HepG2 (cell line): ENCODE measurements around the gene MLXIPL. TPM values are rescaled to one million over a fixed set of nuclear protein-coding genes. Genes with fewer than 3 reads are reported as not detected.
A peak's percentile ranks its signal among the peaks of the same experiment; 100 is the strongest.

ENCODE experiments used
- ARNTL ChIP-seq: sonication (generic); formaldehyde crosslinking; IDR thresholded peaks from 2 replicates; pipeline ENCODE4 v1.4.0; 2020; ENCODE audit warnings: mild to moderate bottlenecking, missing genetic modification reagents
- CEBPB ChIP-seq: IDR thresholded peaks from 2 replicates; pipeline ENCODE4 v1.6.1; 2011; ENCODE audit warnings: low read depth, low read length, improper control_type of control experiment, borderline replicate concordance
- FOXO1 ChIP-seq: sonication (generic); formaldehyde crosslinking; IDR thresholded peaks from 2 replicates; pipeline ENCODE4 v1.4.0; 2020; ENCODE audit warnings: missing genetic modification reagents
- HOXA5 ChIP-seq: sonication (generic); formaldehyde crosslinking; IDR thresholded peaks from 2 replicates; pipeline ENCODE4 v1.4.0; 2020; ENCODE audit warnings: missing genetic modification reagents
- MED13 ChIP-seq: sonication (generic); formaldehyde crosslinking; IDR thresholded peaks from 2 replicates; pipeline ENCODE4 v1.5.0; 2020; ENCODE audit warnings: missing genetic modification reagents
- MLLT10 ChIP-seq: sonication (generic); formaldehyde crosslinking; IDR thresholded peaks from 2 replicates; pipeline ENCODE4 v1.4.0; 2020; ENCODE audit warnings: missing genetic modification reagents
- MTERF4 ChIP-seq: sonication (generic); formaldehyde crosslinking; IDR thresholded peaks from 2 replicates; pipeline ENCODE4 v1.8.0; 2023; ENCODE audit warnings: mild to moderate bottlenecking, missing genetic modification reagents
- PBX3 ChIP-seq: sonication (generic); formaldehyde crosslinking; IDR thresholded peaks from 2 replicates; pipeline ENCODE4 v1.8.1; 2023; ENCODE audit warnings: missing genetic modification reagents, inconsistent platforms, borderline replicate concordance
- POGZ ChIP-seq: sonication (generic); formaldehyde crosslinking; IDR thresholded peaks from 2 replicates; pipeline ENCODE4 v1.4.0; 2020; ENCODE audit warnings: mild to moderate bottlenecking, missing genetic modification reagents
- POLR2AphosphoS5 ChIP-seq: IDR thresholded peaks from 2 replicates; pipeline ENCODE4 v1.6.1; 2012; ENCODE audit warnings: low read depth, low read length
- RFXANK ChIP-seq: IDR thresholded peaks from 2 replicates; pipeline ENCODE4 v1.6.1; 2016
- SRY ChIP-seq: sonication (generic); formaldehyde crosslinking; IDR thresholded peaks from 2 replicates; pipeline ENCODE4 v1.8.0; 2022; ENCODE audit warnings: mild to moderate bottlenecking, missing genetic modification reagents
- TGIF2 ChIP-seq: IDR thresholded peaks from 2 replicates; pipeline ENCODE4 v1.6.1; 2016; ENCODE audit warnings: control low read depth, missing compliant biosample characterization
- YEATS4 ChIP-seq: sonication (generic); formaldehyde crosslinking; IDR thresholded peaks from 2 replicates; pipeline ENCODE4 v1.4.0; 2020; ENCODE audit warnings: missing genetic modification reagents, borderline replicate concordance
- ZNF24 ChIP-seq: fragments of 450-650 bp; IDR thresholded peaks from 2 replicates; pipeline ENCODE4 v1.6.1; 2017; ENCODE audit warnings: antibody characterized with exemption, mild to moderate bottlenecking
- ZNF496 ChIP-seq: sonication (generic); formaldehyde crosslinking; IDR thresholded peaks from 2 replicates; pipeline ENCODE4 v1.8.1; 2023; ENCODE audit warnings: mild to moderate bottlenecking, moderate library complexity, missing genetic modification reagents; ENCODE audit not compliant: insufficient replicate concordance
- ZNF543 ChIP-seq: sonication (generic); formaldehyde crosslinking; IDR thresholded peaks from 2 replicates; pipeline ENCODE4 v1.4.0; 2020; ENCODE audit warnings: mild to moderate bottlenecking, missing genetic modification reagents
- ZNF616 ChIP-seq: sonication (generic); formaldehyde crosslinking; IDR thresholded peaks from 2 replicates; pipeline ENCODE4 v1.5.0; 2020; ENCODE audit warnings: low read depth, mild to moderate bottlenecking, missing genetic modification reagents
- ZNF691 ChIP-seq: sonication (generic); formaldehyde crosslinking; IDR thresholded peaks from 2 replicates; pipeline ENCODE4 v1.4.0; 2020; ENCODE audit warnings: missing genetic modification reagents, low read depth, mild to moderate bottlenecking, borderline replicate concordance
- ZNF746 ChIP-seq: sonication (generic); formaldehyde crosslinking; IDR thresholded peaks from 2 replicates; pipeline ENCODE4 v1.8.0; 2022; ENCODE audit warnings: mild to moderate bottlenecking, missing genetic modification reagents
- polyA plus RNA-seq, 8 experiments: library from polyadenylated mRNA; depleted of rRNA in 3 of 8; stranded (reverse) in 7 of 8; unstranded in 1 of 8; fragments of >200 nt; fragmentation: Illumina TruSeq in 4 of 8; extraction: Trizol in 4 of 8; gene quantifications; 2 replicates each; pipeline versions ENCODE4 v1.2.1 to v1.2.3, GENCODE V29; 2011 to 2016; ENCODE audit warnings: low read depth in 4 of 8, missing spikeins in 1 of 8, mixed read lengths in 1 of 8; ENCODE audit not compliant: insufficient read depth in 1 of 8
- total RNA-seq, 5 experiments: library from RNA; depleted of rRNA; stranded (reverse); fragments of >200 nt; fragmentation: Illumina TruSeq; extraction: Trizol; gene quantifications; 2 replicates each; pipeline ENCODE4 v1.2.3, GENCODE V29; 2016; ENCODE audit warnings: low read depth in 1 of 5
- TF ChIP-seq, protein P1 (sequence below): sonication (generic); formaldehyde crosslinking; IDR thresholded peaks from 2 replicates; pipeline ENCODE4 v1.4.0; 2020; ENCODE audit warnings: mild to moderate bottlenecking, missing genetic modification reagents
- TF ChIP-seq, protein P2 (sequence below): sonication (generic); formaldehyde crosslinking; IDR thresholded peaks from 2 replicates; pipeline ENCODE4 v1.4.0; 2020; ENCODE audit warnings: missing genetic modification reagents
- TF ChIP-seq, protein P3 (sequence below): sonication (generic); formaldehyde crosslinking; IDR thresholded peaks from 2 replicates; pipeline ENCODE4 v1.4.0; 2020; ENCODE audit warnings: missing genetic modification reagents

Gene MLXIPL
- total and polyA plus RNA-seq, 2 of the 13 experiments (the other 11 are each of a cell fraction or from before 2014, with no cell fraction given): 51.6 to 60.1 TPM

DNA sequence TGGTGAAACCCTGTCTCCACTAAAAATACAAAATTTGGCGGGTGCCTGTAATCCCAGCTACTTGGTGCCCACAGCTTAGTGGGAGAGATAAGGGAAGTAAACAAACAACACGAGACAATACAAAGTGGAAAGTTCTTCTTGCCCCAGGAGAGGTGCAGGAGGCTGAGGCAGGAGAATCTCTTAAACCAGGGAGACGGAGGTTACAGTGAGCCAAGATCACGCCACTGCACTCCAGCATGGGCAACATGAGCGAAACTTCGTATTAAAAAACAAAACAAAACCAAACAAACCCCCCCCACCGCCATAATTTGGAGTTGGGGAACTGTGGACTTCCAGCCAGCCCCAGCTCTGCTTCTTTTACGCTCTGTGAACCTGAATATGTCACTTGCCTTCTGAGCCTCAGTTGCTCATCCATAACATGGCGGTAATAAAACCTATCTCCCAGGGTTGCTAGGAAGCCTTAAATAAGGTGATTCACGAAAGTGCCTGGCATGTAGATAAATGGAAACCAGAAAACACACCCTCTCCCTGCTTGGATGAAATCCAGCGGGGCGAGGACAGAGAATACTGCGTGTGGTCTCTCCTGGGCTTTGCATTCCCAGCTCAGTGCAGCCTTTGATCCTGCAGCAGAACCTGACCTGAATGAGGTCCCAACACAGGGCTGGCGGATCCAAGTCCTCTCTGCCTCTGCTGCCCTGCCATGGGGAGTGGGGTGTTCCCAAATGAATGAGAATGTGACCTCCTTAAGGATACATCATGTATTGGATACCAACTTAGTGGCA, 10.2 kb downstream of the MLXIPL start (continued):
- no peak for TF ChIP-seq HOXA5
- 0 out of 2 replicates have a peak, but pooled peaks have one; percentile 25 for TF ChIP-seq ZNF746 (CRISPR knock-in tag)
- no peak for TF ChIP-seq FOXO1 (CRISPR knock-in tag)
- TF ChIP-seq ZNF616 (CRISPR knock-in tag): no peak
- TF ChIP-seq CEBPB: no peak
- no peak for TF ChIP-seq TGIF2
- TF ChIP-seq PBX3 (CRISPR knock-in tag): no peak
- TF ChIP-seq ZNF691: 0 out of 2 replicates have a peak, but pooled peaks have one; percentile 34
- no peak for TF ChIP-seq MED13 (CRISPR knock-in tag)
- TF ChIP-seq, protein P1, sequence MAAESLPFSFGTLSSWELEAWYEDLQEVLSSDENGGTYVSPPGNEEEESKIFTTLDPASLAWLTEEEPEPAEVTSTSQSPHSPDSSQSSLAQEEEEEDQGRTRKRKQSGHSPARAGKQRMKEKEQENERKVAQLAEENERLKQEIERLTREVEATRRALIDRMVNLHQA (CRISPR knock-in tag): no peak
- TF ChIP-seq SRY: no peak
- TF ChIP-seq ZNF24: no peak
- TF ChIP-seq, protein P2, sequence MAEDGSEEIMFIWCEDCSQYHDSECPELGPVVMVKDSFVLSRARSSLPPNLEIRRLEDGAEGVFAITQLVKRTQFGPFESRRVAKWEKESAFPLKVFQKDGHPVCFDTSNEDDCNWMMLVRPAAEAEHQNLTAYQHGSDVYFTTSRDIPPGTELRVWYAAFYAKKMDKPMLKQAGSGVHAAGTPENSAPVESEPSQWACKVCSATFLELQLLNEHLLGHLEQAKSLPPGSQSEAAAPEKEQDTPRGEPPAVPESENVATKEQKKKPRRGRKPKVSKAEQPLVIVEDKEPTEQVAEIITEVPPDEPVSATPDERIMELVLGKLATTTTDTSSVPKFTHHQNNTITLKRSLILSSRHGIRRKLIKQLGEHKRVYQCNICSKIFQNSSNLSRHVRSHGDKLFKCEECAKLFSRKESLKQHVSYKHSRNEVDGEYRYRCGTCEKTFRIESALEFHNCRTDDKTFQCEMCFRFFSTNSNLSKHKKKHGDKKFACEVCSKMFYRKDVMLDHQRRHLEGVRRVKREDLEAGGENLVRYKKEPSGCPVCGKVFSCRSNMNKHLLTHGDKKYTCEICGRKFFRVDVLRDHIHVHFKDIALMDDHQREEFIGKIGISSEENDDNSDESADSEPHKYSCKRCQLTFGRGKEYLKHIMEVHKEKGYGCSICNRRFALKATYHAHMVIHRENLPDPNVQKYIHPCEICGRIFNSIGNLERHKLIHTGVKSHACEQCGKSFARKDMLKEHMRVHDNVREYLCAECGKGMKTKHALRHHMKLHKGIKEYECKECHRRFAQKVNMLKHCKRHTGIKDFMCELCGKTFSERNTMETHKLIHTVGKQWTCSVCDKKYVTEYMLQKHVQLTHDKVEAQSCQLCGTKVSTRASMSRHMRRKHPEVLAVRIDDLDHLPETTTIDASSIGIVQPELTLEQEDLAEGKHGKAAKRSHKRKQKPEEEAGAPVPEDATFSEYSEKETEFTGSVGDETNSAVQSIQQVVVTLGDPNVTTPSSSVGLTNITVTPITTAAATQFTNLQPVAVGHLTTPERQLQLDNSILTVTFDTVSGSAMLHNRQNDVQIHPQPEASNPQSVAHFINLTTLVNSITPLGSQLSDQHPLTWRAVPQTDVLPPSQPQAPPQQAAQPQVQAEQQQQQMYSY (CRISPR knock-in tag): no peak
- TF ChIP-seq POLR2AphosphoS5: no peak; the same call in none of the 2 replicates
- no peak for TF ChIP-seq ZNF543
- TF ChIP-seq YEATS4 (CRISPR knock-in tag): no peak
- no peak for TF ChIP-seq ZNF496
- TF ChIP-seq MTERF4 (CRISPR knock-in tag): no peak
- TF ChIP-seq POGZ (CRISPR knock-in tag): no peak
- no peak for TF ChIP-seq MLLT10 (CRISPR knock-in tag)
- no peak for TF ChIP-seq RFXANK
- TF ChIP-seq ARNTL (CRISPR knock-in tag): no peak
- TF ChIP-seq, protein P3, sequence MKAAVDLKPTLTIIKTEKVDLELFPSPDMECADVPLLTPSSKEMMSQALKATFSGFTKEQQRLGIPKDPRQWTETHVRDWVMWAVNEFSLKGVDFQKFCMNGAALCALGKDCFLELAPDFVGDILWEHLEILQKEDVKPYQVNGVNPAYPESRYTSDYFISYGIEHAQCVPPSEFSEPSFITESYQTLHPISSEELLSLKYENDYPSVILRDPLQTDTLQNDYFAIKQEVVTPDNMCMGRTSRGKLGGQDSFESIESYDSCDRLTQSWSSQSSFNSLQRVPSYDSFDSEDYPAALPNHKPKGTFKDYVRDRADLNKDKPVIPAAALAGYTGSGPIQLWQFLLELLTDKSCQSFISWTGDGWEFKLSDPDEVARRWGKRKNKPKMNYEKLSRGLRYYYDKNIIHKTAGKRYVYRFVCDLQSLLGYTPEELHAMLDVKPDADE (CRISPR knock-in tag): no peak
